Measurements from ENCODE around the gene SRGAP3.

SRGAP3 gene

GRCh38 chr3:9080163-9080562 is 169.3 kb downstream of the SRGAP3 start:
- DNase-seq (ENCODE audit: low read depth), result no peak

GRCh38 chr3:9079676-9080075 is 169.8 kb downstream of the SRGAP3 start:
- DNase-seq (ENCODE audit: low read depth), result no peak

- no peak for DNase-seq (ENCODE audit: low read depth)
These were observed 170.7 kb downstream of the SRGAP3 start for GRCh38 chr3:9078561-9079240.

GRCh38 chr3:9077029-9077428 is 172.4 kb downstream of the SRGAP3 start:
- no peak for DNase-seq (ENCODE audit: low read depth)

GRCh38 chr3:9075762-9076161 is 173.7 kb downstream of the SRGAP3 start:
- no peak for DNase-seq (ENCODE audit: low read depth)

GRCh38 chr3:9074079-9074478 is 175.4 kb downstream of the SRGAP3 start:
- DNase-seq (ENCODE audit: low read depth), result no peak

- no peak for DNase-seq (ENCODE audit: low read depth)
These were observed 176.8 kb downstream of the SRGAP3 start for GRCh38 chr3:9072667-9073009.

- DNase-seq (ENCODE audit: low read depth), result no peak
These were observed 177.3 kb downstream of the SRGAP3 start for GRCh38 chr3:9071936-9072666.

- no peak for DNase-seq (ENCODE audit: low read depth)
These were observed 178.5 kb downstream of the SRGAP3 start for GRCh38 chr3:9070961-9071360.

GRCh38 chr3:9069971-9070370 is 179.5 kb downstream of the SRGAP3 start:
- no peak for DNase-seq (ENCODE audit: low read depth)

- DNase-seq (ENCODE audit: low read depth), result no peak
These were observed 181.4 kb downstream of the SRGAP3 start for GRCh38 chr3:9068051-9068450.

- DNase-seq (ENCODE audit: low read depth), result no peak
These were observed 182.0 kb downstream of the SRGAP3 start for GRCh38 chr3:9067352-9067975.

- no peak for DNase-seq (ENCODE audit: low read depth)
These were observed 182.7 kb downstream of the SRGAP3 start for GRCh38 chr3:9066775-9067174.

- DNase-seq (ENCODE audit: low read depth), result no peak
These were observed 183.3 kb downstream of the SRGAP3 start for GRCh38 chr3:9066141-9066540.

GRCh38 chr3:9064850-9065249 is 184.6 kb downstream of the SRGAP3 start:
- no peak for DNase-seq (ENCODE audit: low read depth)

GRCh38 chr3:9064251-9064650 is 185.2 kb downstream of the SRGAP3 start:
- DNase-seq (ENCODE audit: low read depth), result no peak

GRCh38 chr3:9062570-9062969 is 186.9 kb downstream of the SRGAP3 start:
- DNase-seq (ENCODE audit: low read depth), result no peak

GRCh38 chr3:9061634-9062033 is 187.8 kb downstream of the SRGAP3 start:
- no peak for DNase-seq (ENCODE audit: low read depth)

- DNase-seq (ENCODE audit: low read depth), result no peak
These were observed 189.7 kb downstream of the SRGAP3 start for GRCh38 chr3:9059489-9060400.

- no peak for DNase-seq (ENCODE audit: low read depth)
These were observed 192.9 kb downstream of the SRGAP3 start for GRCh38 chr3:9056581-9056980.

- no peak for DNase-seq (ENCODE audit: low read depth)
These were observed 201.7 kb downstream of the SRGAP3 start for GRCh38 chr3:9047452-9048346.

Data from stimulated activated CD8-positive, alpha-beta memory T cell treated with anti-CD3 and anti-CD28 coated beads, Interleukin-12 subunit alpha, Interleukin-12 subunit beta, amount 100 ng/mL, for 1 hour (primary cell).